ENCODE measurements around the gene NPBWR2. TPM values are rescaled to one million over a fixed set of nuclear protein-coding genes. Genes with fewer than 3 reads are reported as not detected.
"Not testable (repeated sequence)": the region's sequence is repeated elsewhere in the genome, so short reads cannot be mapped to it uniquely, and the experiment has no call there.

Gene NPBWR2
- polyA plus RNA-seq, 1 donor (not counting 4 experiments of a cell fraction or from before 2014, with no cell fraction given), result not detected

- H3K27me3 ChIP-seq (ENCODE audit: control insufficient read depth, extremely low read depth, insufficient read depth, low read length), result peaks cover 3% of the 10 kb centered on the region
- no peak for DNase-seq (ENCODE audit: low read depth, low spot score)
- no peak overlapping the region for H2AFZ ChIP-seq (ENCODE audit: control insufficient read depth, low read length)
- no peak overlapping the region for H3K4me3 ChIP-seq (ENCODE audit: control insufficient read depth in 2 of 3, extremely low read depth in 1 of 3, insufficient read depth in 2 of 3, low read depth in 1 of 3, low read length in 3 of 3)
- H3K4me1 ChIP-seq (ENCODE audit: control insufficient read depth, extremely low read depth, insufficient read depth, low read length), result no peaks in the 10 kb centered on the region
- H3K9me1 ChIP-seq (ENCODE audit: control insufficient read depth, extremely low read depth, insufficient read depth, low read length), result no peaks in the 10 kb centered on the region
- H3K4me2 ChIP-seq (ENCODE audit: control insufficient read depth, extremely low read depth, insufficient read depth, low read depth, low read length), result no peak overlapping the region
- no peaks in the 10 kb centered on the region for H4K20me1 ChIP-seq (ENCODE audit: control insufficient read depth, extremely low read depth, insufficient read depth, low read length)
- H3K79me2 ChIP-seq (ENCODE audit: control insufficient read depth, insufficient read depth, low read length), result no peaks in the 10 kb centered on the region
- H3K9ac ChIP-seq (ENCODE audit: control insufficient read depth, extremely low read depth, insufficient read depth, low read length), result no peak overlapping the region
- dilution Hi-C loops (cut with MboI; ENCODE audit: extremely low pct_ligation_motif_present, low sequenced_read_pairs), result no loop called here
- H3K27ac ChIP-seq (ENCODE audit: control insufficient read depth, insufficient read depth, low read length), result no peak overlapping the region
- TF ChIP-seq EZH2 (IDR thresholded peaks at IDR 0.05; ENCODE audit: low read length), result no peak
- TF ChIP-seq CTCF (optimal IDR thresholded peaks at IDR 0.05 in 1 of 3, IDR thresholded peaks at IDR 0.05 in 1 of 3, conservative IDR thresholded peaks at IDR 0.05 in 1 of 3; ENCODE audit: extremely low read depth in 1 of 3, insufficient read depth in 2 of 3, low read length in 3 of 3), result no peak
- FAIRE-seq, result no peak
- no peaks in the 10 kb centered on the region for H3K9me3 ChIP-seq (ENCODE audit: control insufficient read depth, low read depth, low read length)
- H3K36me3 ChIP-seq (ENCODE audit: control insufficient read depth in 2 of 2, extremely low read depth in 1 of 2, insufficient read depth in 2 of 2, low read length in 2 of 2), result no peaks in the 10 kb centered on the region
These were observed 30.2 kb upstream of the NPBWR2 start for GRCh38 chr20:64137598-64138031.

DNA sequence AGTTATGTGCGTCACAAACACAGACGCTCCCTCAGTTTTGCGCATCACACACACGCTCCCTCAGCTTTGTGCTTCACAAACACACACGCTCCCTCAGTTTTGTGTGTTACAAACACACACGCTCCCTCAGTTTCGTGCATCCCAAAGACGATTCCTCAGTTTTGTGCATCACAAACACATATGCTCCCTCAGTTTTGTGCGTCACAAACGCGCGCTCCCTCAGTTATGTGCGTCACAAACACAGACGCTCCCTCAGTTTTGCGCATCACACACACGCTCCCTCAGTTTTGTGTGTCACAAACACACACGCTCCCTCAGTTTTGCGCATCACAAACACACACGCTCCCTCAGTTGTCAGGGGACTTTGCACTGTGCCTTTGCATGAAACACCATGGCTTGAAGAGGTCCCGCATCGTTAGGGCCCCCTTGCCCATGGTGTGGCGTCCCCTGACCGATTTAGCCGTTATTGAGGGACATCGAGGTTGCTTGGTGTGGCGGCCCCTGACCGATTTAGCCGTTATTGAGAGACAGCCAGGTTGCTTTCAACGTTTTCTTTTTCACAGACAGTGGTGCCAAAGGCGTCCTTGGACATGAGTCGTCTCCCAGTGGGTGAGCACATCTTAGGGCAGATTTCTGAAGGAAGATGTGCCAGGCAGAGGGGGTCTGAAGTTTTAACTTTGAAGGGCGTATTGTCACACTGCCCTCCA, 28.8 kb upstream of the NPBWR2 start:
- Histone ChIP-seq H3K9me1 (ENCODE audit: control insufficient read depth, extremely low read depth, insufficient read depth, low read length) (no peaks in the 10 kb centered on the region), H3K4me1 (ENCODE audit: control insufficient read depth, extremely low read depth, insufficient read depth, low read length) (no peaks in the 10 kb centered on the region), H4K20me1 (ENCODE audit: control insufficient read depth, extremely low read depth, insufficient read depth, low read length) (no peaks in the 10 kb centered on the region), H3K27me3 (ENCODE audit: control insufficient read depth, extremely low read depth, insufficient read depth, low read length) (peaks cover 3% of the 10 kb centered on the region), H3K79me2 (ENCODE audit: control insufficient read depth, insufficient read depth, low read length) (no peaks in the 10 kb centered on the region), H3K4me3 (ENCODE audit: control insufficient read depth in 2 of 3, extremely low read depth in 1 of 3, insufficient read depth in 2 of 3, low read depth in 1 of 3, low read length in 3 of 3) (no peak overlapping the region), H3K9ac (ENCODE audit: control insufficient read depth, extremely low read depth, insufficient read depth, low read length) (no peak overlapping the region), H3K36me3 (ENCODE audit: control insufficient read depth in 2 of 2, extremely low read depth in 1 of 2, insufficient read depth in 2 of 2, low read length in 2 of 2) (no peaks in the 10 kb centered on the region), H3K27ac (ENCODE audit: control insufficient read depth, insufficient read depth, low read length) (no peak overlapping the region), H2AFZ (ENCODE audit: control insufficient read depth, low read length) (no peak overlapping the region), H3K4me2 (ENCODE audit: control insufficient read depth, extremely low read depth, insufficient read depth, low read depth, low read length) (no peak overlapping the region), H3K9me3 (ENCODE audit: control insufficient read depth, low read depth, low read length) (no peaks in the 10 kb centered on the region)
- DNase-seq (ENCODE audit: low read depth, low spot score), result no peak
- dilution Hi-C loops (cut with MboI; ENCODE audit: extremely low pct_ligation_motif_present, low sequenced_read_pairs), result no loop called here
- FAIRE-seq, result no peak
- no peak for TF ChIP-seq EZH2 (IDR thresholded peaks at IDR 0.05; ENCODE audit: low read length)

GRCh38 chr20:64134744-64135143, 27.4 kb upstream of the NPBWR2 start:
- H3K4me1 ChIP-seq (ENCODE audit: control insufficient read depth, extremely low read depth, insufficient read depth, low read length); DNase-seq (ENCODE audit: low read depth, low spot score); H3K9me1 ChIP-seq (ENCODE audit: control insufficient read depth, extremely low read depth, insufficient read depth, low read length); H4K20me1 ChIP-seq (ENCODE audit: control insufficient read depth, extremely low read depth, insufficient read depth, low read length); H3K27ac ChIP-seq (ENCODE audit: control insufficient read depth, insufficient read depth, low read length); H2AFZ ChIP-seq (ENCODE audit: control insufficient read depth, low read length); H3K9me3 ChIP-seq (ENCODE audit: control insufficient read depth, low read depth, low read length); dilution Hi-C loops (cut with MboI; ENCODE audit: extremely low pct_ligation_motif_present, low sequenced_read_pairs); H3K4me3 ChIP-seq (ENCODE audit: control insufficient read depth in 2 of 3, extremely low read depth in 1 of 3, insufficient read depth in 2 of 3, low read depth in 1 of 3, low read length in 3 of 3); H3K9ac ChIP-seq (ENCODE audit: control insufficient read depth, extremely low read depth, insufficient read depth, low read length); H3K79me2 ChIP-seq (ENCODE audit: control insufficient read depth, insufficient read depth, low read length); H3K36me3 ChIP-seq (ENCODE audit: control insufficient read depth in 2 of 2, extremely low read depth in 1 of 2, insufficient read depth in 2 of 2, low read length in 2 of 2); H3K27me3 ChIP-seq (ENCODE audit: control insufficient read depth, extremely low read depth, insufficient read depth, low read length); FAIRE-seq; H3K4me2 ChIP-seq (ENCODE audit: control insufficient read depth, extremely low read depth, insufficient read depth, low read depth, low read length): not testable (repeated sequence)

Data from keratinocyte (primary cell).